ENCODE data around the gene CADPS. TPM values are rescaled to one million over a fixed set of nuclear protein-coding genes. Genes with fewer than 3 reads are reported as not detected.

The CADPS gene
- polyA plus RNA-seq, 2 of the 4 experiments (the other 2 are of a cell fraction) = not detected

DNA sequence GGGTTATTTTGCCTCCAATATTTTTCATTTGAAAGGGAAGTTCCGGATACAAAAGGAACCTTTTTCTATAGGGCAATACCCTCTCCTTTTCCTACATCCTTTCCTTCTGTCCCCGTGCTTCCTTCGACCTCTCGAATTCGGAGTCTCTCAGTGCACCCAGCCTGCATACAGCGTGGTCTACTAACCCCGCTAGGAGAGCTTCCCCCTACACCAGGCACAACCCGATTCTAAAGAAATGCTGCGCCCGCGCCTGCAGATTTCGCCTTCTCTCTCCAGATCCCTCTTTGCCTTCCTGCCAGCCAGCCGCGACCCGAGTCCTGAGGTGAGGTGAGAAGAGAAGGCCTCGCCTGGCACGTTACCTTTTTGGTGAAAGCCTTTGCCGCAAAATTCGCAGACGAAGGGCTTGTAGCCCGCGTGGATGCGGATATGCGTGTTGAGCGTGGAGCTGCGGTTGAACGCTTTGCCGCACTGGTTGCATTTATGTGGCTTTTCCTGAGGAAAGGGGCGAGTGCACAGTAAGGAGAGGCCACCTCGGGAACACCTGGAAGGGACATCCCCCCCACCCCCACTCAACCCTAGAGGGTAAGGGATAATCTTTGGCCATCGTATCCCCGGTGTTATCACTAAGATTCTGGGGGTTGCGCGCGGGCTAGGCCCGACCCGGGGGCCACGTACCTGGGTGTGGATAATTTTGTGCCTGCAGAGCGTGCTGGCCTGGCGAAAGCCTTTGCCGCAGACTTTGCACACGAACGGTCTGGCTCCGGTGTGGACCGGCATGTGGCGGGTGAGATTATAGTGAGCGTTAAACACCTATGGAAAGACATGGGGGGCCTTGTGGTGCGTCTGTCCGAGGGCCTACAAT is 504.1 kb downstream of the CADPS start:
- DNase-seq (ENCODE audit: low read depth in 1 of 2, low spot score in 1 of 2) = no peak
- no peak for FAIRE-seq
- TF ChIP-seq SREBF2 (IDR thresholded peaks at IDR 0.05) = no peak
- no peak for TF ChIP-seq JUNB (IDR thresholded peaks at IDR 0.05)
- no peak for TF ChIP-seq ZFP36 (IDR thresholded peaks at IDR 0.05; ENCODE audit: borderline replicate concordance, partially characterized antibody)
- no peak for TF ChIP-seq RAD21 (conservative IDR thresholded peaks at IDR 0.05 in 1 of 2, IDR thresholded peaks at IDR 0.05 in 1 of 2)
- TF ChIP-seq, protein P1, sequence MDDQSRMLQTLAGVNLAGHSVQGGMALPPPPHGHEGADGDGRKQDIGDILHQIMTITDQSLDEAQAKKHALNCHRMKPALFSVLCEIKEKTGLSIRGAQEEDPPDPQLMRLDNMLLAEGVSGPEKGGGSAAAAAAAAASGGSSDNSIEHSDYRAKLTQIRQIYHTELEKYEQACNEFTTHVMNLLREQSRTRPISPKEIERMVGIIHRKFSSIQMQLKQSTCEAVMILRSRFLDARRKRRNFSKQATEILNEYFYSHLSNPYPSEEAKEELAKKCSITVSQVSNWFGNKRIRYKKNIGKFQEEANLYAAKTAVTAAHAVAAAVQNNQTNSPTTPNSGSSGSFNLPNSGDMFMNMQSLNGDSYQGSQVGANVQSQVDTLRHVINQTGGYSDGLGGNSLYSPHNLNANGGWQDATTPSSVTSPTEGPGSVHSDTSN (IDR thresholded peaks at IDR 0.05) = no peak
- TF ChIP-seq FOSL2 (IDR thresholded peaks at IDR 0.05) = no peak
- no peak for TF ChIP-seq FOSL2 (CRISPR knock-in tag; IDR thresholded peaks at IDR 0.05)
- TF ChIP-seq MYC (IDR thresholded peaks at IDR 0.05; ENCODE audit: borderline replicate concordance, low read length) = no peak
- TF ChIP-seq JUN (IDR thresholded peaks at IDR 0.05) = no peak
- no peak for TF ChIP-seq CBX8 (IDR thresholded peaks at IDR 0.05)
- no peak for TF ChIP-seq EP300 (IDR thresholded peaks at IDR 0.05)
- TF ChIP-seq, protein P2, sequence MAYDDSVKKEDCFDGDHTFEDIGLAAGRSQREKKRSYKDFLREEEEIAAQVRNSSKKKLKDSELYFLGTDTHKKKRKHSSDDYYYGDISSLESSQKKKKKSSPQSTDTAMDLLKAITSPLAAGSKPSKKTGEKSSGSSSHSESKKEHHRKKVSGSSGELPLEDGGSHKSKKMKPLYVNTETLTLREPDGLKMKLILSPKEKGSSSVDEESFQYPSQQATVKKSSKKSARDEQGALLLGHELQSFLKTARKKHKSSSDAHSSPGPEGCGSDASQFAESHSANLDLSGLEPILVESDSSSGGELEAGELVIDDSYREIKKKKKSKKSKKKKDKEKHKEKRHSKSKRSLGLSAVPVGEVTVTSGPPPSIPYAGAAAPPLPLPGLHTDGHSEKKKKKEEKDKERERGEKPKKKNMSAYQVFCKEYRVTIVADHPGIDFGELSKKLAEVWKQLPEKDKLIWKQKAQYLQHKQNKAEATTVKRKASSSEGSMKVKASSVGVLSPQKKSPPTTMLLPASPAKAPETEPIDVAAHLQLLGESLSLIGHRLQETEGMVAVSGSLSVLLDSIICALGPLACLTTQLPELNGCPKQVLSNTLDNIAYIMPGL (CRISPR knock-in tag; IDR thresholded peaks at IDR 0.05; ENCODE audit: borderline replicate concordance) = no peak
- TF ChIP-seq, protein P3, sequence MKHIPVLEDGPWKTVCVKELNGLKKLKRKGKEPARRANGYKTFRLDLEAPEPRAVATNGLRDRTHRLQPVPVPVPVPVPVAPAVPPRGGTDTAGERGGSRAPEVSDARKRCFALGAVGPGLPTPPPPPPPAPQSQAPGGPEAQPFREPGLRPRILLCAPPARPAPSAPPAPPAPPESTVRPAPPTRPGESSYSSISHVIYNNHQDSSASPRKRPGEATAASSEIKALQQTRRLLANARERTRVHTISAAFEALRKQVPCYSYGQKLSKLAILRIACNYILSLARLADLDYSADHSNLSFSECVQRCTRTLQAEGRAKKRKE (CRISPR knock-in tag; IDR thresholded peaks at IDR 0.05; ENCODE audit: low read depth) = no peak
- WGBS (ENCODE audit: missing lambda C conversion rate) = 74% methylated on average over 39 of the region's 49 CpGs
- H3K4me1 ChIP-seq = 0 out of 3 replicates have a peak, but pooled peaks cover 3% of the 10 kb centered on the region
- H3K4me3 ChIP-seq = no peak overlapping the region
- no peak overlapping the region for H3K27ac ChIP-seq
- POLR2A ChIA-PET = no interaction called here
- CTCF ChIA-PET = no interaction called here
- no peak overlapping the region for H3K4me2 ChIP-seq
- no peak for ATAC-seq
- no peaks in the 10 kb centered on the region for H3K9me3 ChIP-seq

DNA sequence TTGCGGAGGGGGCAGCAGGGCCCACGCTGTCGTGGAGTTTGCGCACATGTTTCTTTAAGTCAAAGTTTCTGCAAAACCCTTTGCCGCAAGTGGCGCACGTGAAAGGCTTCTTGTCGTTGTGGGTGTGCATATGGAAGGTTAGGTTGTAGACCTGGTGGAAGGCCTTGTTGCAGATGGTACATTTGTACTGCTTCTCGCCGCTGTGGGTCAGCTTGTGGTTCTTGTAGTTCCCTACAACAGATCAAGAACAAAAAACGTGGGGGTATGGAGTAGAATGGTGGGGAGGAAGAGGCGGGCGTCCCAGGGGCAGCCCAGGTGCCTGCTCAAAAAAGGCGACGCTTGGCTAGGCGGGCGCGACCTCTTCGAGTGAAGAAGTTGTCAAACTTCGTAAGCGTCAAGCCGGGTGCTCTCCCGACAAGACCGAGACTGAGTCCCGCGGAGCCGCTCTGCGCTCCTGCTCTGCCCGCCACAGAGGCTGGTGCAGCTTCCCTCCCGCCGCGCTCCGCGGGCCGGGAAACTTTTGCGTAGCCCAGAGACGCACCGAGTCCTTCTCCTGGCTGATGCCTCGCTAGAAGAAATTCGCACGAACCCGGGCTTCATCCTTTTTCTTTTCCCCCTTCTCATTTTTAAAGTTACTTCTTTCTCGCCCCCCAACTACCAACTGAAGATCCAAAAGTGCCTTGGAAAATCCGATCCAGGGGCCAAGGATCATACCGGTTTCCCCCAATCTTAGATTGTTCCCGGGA is 504.9 kb downstream of the CADPS start:
- ATAC-seq (no peak), FAIRE-seq (no peak), DNase-seq (ENCODE audit: low read depth in 1 of 2, low spot score in 1 of 2) (no peak)
- H3K9me3 ChIP-seq = no peaks in the 10 kb centered on the region
- H3K27ac ChIP-seq = no peak overlapping the region
- 81% methylated on average over 45 of the region's 46 CpGs for WGBS (ENCODE audit: missing lambda C conversion rate)
- TF ChIP-seq JUNB (IDR thresholded peaks at IDR 0.05) (no peak), HOXB13 (CRISPR knock-in tag; IDR thresholded peaks at IDR 0.05; ENCODE audit: low read depth) (no peak), MAFK (IDR thresholded peaks at IDR 0.05; ENCODE audit: partially characterized antibody) (no peak)
- H3K4me3 ChIP-seq = no peak overlapping the region
- H3K4me2 ChIP-seq = no peak overlapping the region
- ChIA-PET POLR2A (no interaction called here), CTCF (no interaction called here)
- 0 out of 3 replicates have a peak, but pooled peaks cover 3% of the 10 kb centered on the region for H3K4me1 ChIP-seq

DNA sequence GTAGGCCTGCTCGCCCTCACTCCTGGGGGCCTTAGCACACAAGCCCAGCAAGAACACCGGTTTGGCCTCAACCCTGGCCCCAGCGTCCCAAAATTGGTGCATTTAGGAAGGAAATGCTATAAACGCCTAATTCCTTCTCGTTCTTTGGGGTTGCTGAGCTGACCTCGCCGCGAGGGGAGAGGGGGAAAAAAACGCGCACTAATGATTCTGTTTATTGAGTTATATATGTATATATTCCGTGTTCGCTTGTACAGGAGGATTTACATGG is 505.8 kb downstream of the CADPS start:
- WGBS (ENCODE audit: missing lambda C conversion rate) = 63% methylated on average over 11 of the region's 12 CpGs
- ATAC-seq = no peak
- ChIA-PET CTCF (no interaction called here), POLR2A (no interaction called here)
- Histone ChIP-seq H3K27ac (no peak overlapping the region), H3K9me3 (no peaks in the 10 kb centered on the region), H3K4me2 (peak overlapping the region; percentile 66), H3K4me1 (0 out of 3 replicates have a peak, but pooled peaks cover 3% of the 10 kb centered on the region), H3K4me3 (no peak overlapping the region)
- no peak for DNase-seq (ENCODE audit: low read depth in 1 of 2, low spot score in 1 of 2)
- no peak for TF ChIP-seq NPAS2 (CRISPR knock-in tag; IDR thresholded peaks at IDR 0.05; ENCODE audit: borderline replicate concordance)
- no peak for TF ChIP-seq MYC (IDR thresholded peaks at IDR 0.05; ENCODE audit: borderline replicate concordance, low read length)
- TF ChIP-seq RARB (CRISPR knock-in tag; IDR thresholded peaks at IDR 0.05) = no peak
- no peak for TF ChIP-seq ZSCAN20 (CRISPR knock-in tag; IDR thresholded peaks at IDR 0.05)
- TF ChIP-seq POLR2A (IDR thresholded peaks at IDR 0.05; ENCODE audit: low read length) = no peak
- no peak for TF ChIP-seq EHMT2 (IDR thresholded peaks at IDR 0.05; ENCODE audit: low read depth)
- no peak for TF ChIP-seq CEBPB (IDR thresholded peaks at IDR 0.05)
- TF ChIP-seq RNF2 (IDR thresholded peaks at IDR 0.05; ENCODE audit: borderline replicate concordance, low read depth) = no peak
- no peak for TF ChIP-seq PHF8 (IDR thresholded peaks at IDR 0.05; ENCODE audit: borderline replicate concordance, low read depth)
- no peak for FAIRE-seq

Measured in A549 (cell line).